ENCODE data around the gene GPRC5D. TPM values are rescaled to one million over a fixed set of nuclear protein-coding genes. Genes with fewer than 3 reads are reported as not detected.

GPRC5D gene
- under 0.01 TPM in 1 of 2 replicates, not detected in the other for total RNA-seq

DNA sequence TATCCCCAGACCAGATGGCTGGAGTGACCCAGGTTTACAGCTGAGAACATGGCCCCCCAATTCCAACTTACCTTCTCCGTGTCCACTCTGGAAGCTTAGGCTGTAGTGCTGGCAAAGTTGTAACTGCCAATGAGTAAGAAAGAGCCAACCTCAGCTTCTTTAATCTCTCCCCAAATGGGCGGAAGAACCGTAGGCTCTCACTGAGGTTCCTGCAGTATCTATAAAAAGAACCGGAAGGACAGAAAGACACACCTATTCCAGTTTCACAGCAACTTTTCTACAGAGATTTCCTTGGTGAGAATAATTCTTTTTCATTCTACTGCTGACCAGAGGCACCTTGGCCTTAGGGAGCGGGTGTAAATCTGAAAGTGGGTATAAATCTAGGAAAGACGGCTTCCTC, at the start of gene GPRC5D:
GPRC5D (minus strand) TSS at position 135 of the 400 bp plus-strand sequence. CDS start 1,786 bp downstream, outside the sequence.
- no peak for DNase-seq (ENCODE audit: low read depth in 2 of 2)

- DNase-seq (ENCODE audit: low read depth in 2 of 2): peak in 1 of 2 donors; percentile 14
These were observed 49.7 kb upstream of the GPRC5D start for GRCh38 chr12:13001775-13002040.

DNA sequence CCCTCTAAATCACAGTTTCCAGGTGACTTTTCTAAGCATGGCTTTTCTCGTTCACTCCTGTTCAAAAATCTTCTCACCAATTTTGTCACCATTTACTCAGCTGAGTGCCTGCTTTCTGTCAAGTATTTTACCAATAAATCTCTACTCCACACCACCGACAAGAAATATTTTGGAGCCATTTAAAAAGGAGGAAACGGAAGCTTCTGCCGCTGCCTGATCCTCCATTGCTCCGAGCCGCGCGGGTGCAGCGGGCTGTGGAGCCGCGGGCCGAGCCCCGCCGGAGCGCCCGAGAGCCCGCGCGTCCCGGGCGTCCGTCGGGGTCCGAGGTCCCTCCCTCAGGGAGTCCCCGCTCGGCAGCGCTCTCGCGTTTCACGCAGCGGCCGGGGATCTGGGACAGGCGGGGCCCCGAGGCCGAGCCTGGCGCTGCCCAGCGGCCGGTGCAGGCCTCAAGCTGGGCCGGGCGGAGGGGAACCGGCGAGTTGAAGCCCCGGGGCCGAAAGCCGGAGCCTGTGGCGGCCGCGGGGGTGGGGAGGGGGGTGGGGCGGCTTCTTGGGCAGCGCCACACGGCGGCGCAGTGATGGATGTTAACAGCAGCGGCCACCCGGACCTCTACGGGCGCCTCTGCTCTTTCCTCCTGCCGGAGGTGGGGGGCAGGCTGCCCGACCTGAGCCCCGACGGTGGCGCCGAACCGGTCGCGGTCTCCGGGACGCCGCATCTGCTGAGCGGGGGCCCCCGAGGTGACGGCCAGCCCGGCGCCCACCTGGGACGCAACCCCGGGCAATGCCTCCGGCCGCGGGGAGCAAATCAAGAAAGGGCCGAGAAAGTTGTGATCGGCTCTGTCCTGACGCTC, 49.2 kb upstream of the GPRC5D start:
- DNase-seq (ENCODE audit: low read depth in 2 of 2): peak; percentile 74 to 79

GRCh38 chr12:13000616-13000924, 48.6 kb upstream of the GPRC5D start:
- DNase-seq (ENCODE audit: low read depth in 2 of 2): peak in 1 of 2 donors; percentile 48

- peak; percentile 95 to 96 for DNase-seq (ENCODE audit: low read depth in 2 of 2)
These were observed 48.1 kb upstream of the GPRC5D start, which contains the start of gene HEBP1 for GRCh38 chr12:12999959-13000615. Gene HEBP1, minus strand, starts transcription at chr12:13000265. Its CDS starts 151 bp downstream, at chr12:13000114.

GRCh38 chr12:12999271-12999958, 47.4 kb upstream of the GPRC5D start:
- peak; percentile 40 to 53 for DNase-seq (ENCODE audit: low read depth in 2 of 2)

GRCh38 chr12:12998248-12998647, 46.3 kb upstream of the GPRC5D start:
- no peak for DNase-seq (ENCODE audit: low read depth in 2 of 2)

DNA sequence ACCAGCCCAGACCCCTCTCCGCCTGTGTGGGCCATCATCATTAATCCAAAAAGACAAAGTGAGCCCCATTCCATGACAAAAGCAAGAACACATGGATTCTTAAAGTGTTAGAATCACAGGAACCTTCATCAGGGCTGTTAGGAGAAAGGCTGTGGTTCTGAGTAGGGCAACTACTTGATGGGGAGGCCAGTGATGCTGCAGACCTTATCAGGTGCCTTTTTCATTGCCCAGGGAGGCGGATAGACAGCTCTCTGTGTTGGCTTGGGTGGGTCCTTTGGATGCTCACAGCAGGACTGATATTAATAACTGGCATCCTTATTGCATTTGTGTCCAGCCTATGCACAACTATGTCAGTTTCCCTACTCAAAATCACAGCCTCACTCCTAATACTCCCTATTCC, 45.8 kb upstream of the GPRC5D start:
- DNase-seq (ENCODE audit: low read depth in 2 of 2): no peak

DNA sequence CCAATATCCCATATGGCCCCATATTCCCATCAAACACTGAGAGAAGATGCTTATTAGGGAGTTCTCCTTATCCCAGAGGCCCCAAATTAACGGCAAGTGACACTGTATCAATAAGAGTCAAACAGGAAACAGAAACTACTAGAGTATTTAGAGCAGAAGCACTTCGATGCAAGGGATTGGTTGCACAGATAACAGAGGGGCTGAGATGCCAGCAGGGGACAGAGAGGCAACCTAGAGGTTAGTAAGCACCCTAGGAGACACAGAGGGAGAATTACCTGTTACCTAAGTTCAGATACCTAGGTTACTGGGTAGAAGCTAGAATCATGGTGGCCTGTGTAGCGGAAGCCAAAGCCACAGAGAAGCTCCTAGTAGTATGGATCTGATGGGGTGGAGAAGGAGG, 45.2 kb upstream of the GPRC5D start:
- no peak for DNase-seq (ENCODE audit: low read depth in 2 of 2)

DNA sequence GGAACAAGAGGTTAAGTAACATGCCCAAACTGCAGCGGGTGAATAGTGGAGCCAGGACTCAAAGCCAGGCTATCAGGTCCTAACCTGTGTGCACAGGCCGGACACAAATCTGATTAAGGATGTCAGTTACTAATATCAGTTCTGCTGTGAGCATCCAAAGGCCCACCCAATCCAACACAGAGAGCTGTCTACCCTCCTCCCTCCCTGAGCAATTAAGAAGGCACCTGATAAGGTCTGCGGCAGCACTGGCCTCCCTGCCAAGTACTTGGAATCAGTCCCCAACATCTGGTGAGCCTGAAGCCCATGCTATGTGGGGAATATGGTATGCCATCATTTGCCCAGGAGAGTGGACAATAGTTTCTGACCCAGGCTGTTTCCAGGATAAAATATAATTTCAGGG, 44.2 kb upstream of the GPRC5D start:
- no peak for DNase-seq (ENCODE audit: low read depth in 2 of 2)

DNA sequence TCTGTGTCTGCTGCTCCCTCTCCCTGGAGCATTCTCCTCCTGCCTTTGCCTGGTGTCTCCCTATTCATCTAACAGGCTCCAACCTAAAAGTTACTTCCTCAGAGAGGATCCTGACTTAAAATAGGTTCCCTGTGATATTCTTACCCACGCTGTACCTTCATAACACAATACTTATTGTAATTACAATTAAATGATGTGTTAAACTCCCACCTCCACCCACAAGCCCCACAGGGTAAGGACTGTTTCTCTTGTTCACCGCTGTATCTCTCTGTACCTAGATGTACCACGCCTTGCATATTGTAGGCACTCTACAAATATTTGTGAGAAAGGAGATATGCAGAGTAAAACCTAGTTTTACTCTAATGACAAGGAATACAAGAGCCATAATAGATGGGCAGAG, 43.1 kb upstream of the GPRC5D start:
- DNase-seq (ENCODE audit: low read depth in 2 of 2): no peak

DNA sequence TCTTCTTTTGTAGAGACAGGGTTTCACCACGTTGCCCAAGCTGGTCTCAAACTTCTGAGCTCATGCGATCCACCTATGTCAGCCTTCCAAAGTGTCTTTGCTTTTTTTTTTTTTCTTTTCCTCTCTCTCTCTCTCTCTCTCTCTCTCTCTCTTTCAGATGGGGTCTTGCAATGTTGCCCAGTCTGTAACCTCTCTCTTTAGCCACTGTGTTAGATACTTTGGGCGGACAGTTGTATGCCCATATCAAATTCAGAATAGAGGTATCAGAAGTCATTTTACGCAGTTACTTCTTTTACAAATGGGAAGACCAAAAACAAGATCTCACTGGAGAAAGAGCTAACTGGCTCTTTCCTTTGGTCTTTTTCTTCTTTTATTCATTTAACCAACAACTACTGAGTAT, 41.4 kb upstream of the GPRC5D start:
- no peak for DNase-seq (ENCODE audit: low read depth in 2 of 2)

GRCh38 chr12:12992418-12993130, 40.6 kb upstream of the GPRC5D start:
- DNase-seq (ENCODE audit: low read depth in 2 of 2): peak; percentile 88 to 93

GRCh38 chr12:12990700-12991468, 38.9 kb upstream of the GPRC5D start:
- peak; percentile 45 to 65 for DNase-seq (ENCODE audit: low read depth in 2 of 2)

GRCh38 chr12:12987421-12987820, 35.5 kb upstream of the GPRC5D start:
- DNase-seq (ENCODE audit: low read depth in 2 of 2): no peak

GRCh38 chr12:12986775-12987331, 34.9 kb upstream of the GPRC5D start:
- no peak for DNase-seq (ENCODE audit: low read depth in 2 of 2)

DNA sequence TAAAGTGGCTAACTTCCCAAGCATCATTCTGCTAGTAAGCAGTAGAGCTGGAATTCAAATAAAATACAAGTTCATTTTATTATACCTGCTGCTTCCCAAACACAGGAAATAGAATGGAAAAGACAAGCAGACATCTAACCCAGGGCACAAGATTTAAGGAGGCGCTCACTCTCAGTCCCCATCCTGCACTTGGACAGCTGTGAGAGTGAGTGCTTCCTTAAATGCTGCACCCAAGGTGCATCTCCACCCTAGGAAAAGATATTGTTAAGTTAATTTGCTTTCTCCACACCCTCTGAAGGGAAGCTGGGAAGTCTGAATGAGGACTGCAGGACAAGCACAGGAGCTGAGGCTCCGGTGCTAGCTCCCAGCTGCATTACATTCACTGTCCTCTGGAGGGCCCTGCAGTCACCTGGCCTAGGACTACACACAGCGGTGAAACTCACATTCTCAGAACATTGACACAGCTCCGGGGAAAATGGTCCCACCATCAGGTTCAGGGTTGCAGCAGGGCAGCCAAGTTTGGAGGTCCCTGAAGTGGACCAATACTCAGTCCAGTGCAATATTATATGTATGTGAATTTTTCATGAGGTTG, 33.9 kb upstream of the GPRC5D start:
- DNase-seq (ENCODE audit: low read depth in 2 of 2): peak; percentile 65 to 77

DNA sequence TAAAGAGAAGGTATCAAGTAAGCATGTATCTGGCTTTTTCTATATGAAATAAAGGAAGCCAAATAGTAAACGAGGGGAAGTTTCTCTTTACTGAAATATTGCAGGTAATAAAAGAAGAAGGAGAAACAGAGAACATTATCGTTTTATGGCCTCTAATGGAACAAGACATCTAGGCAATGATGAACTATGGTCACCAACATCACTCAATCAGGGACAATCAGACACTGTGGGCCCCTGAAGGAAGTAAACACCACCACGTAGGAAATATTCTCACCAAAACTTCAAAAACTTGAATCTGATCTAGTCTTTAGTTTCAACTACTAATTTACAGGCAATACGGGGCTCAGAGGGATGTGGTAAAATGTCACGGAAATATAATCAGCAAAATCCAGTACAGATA, 32.2 kb upstream of the GPRC5D start:
- DNase-seq (ENCODE audit: low read depth in 2 of 2): no peak

- peak; percentile 79 to 85 for DNase-seq (ENCODE audit: low read depth in 2 of 2)
These were observed 31.6 kb upstream of the GPRC5D start for GRCh38 chr12:12983420-12984035.

DNA sequence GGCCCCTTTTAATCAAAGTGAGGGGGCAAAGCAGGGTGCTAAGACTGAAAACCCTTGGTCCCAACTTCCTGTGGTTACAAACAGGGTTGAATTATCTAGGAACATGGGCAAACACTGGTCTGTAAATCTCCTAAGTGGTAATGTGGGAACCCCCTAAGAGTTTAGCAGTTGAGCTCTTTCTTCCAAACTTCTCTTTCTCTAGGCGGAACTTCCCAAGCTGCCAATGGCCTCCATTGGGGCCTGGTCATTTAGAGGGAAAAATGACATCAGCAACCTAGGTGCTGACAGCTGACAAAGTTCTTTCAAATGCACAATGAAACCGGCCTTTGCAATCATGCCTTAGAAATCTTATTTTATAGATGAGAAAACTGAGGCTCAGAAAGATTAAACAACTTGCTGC, 30.4 kb upstream of the GPRC5D start:
- DNase-seq (ENCODE audit: low read depth in 2 of 2): no peak
